ENCODE results near the gene PTPRS. TPM values are rescaled to one million over a fixed set of nuclear protein-coding genes. Genes with fewer than 3 reads are reported as not detected.

Gene PTPRS
- total and polyA plus RNA-seq, 2 donors (not counting 3 experiments of a cell fraction or from before 2014, with no cell fraction given) = 10.1 to 16.1 TPM

GRCh38 chr19:5333581-5334365, 6.8 kb downstream of the PTPRS start:
- no TSS peak for BruUV-seq (replicated peaks)

GRCh38 chr19:5332501-5332900, 8.1 kb downstream of the PTPRS start:
- TF ChIP-seq GATA2 (IDR thresholded peaks at IDR 0.05; ENCODE audit: insufficient read depth, insufficient read length, low read depth, low read length) = no peak
- TF ChIP-seq MYC (IDR thresholded peaks at IDR 0.05; ENCODE audit: low read depth, low read length) = no peak
- no peak for TF ChIP-seq POLR2A (IDR thresholded peaks at IDR 0.05; ENCODE audit: low read depth, low read length)
- TF ChIP-seq FOS (IDR thresholded peaks at IDR 0.05; ENCODE audit: borderline replicate concordance, insufficient read depth, low read length) = no peak
- no peak for TF ChIP-seq EZH2 (IDR thresholded peaks at IDR 0.05; ENCODE audit: borderline replicate concordance, low read depth, low read length, severe bottlenecking)
- no peak for TF ChIP-seq MAX (IDR thresholded peaks at IDR 0.05; ENCODE audit: insufficient read depth, insufficient read length)
- no peak for TF ChIP-seq POLR2AphosphoS5 (IDR thresholded peaks at IDR 0.05; ENCODE audit: insufficient read depth, low read depth, low read length)
- intact Hi-C loops (cut with micrococcal nuclease) = no loop called here
- POLR2A ChIA-PET = no interaction called here

More at GRCh38 chr19:5333581-5334365, 6.8 kb downstream of the PTPRS start:
- Histone ChIP-seq H3K9me3 (replicated peaks; ENCODE audit: control insufficient read depth, insufficient read depth, low read length) (no peaks in the 10 kb centered on the region), H3K27ac (ENCODE audit: insufficient read depth, low read depth, low read length) (no peak overlapping the region), H3K4me2 (ENCODE audit: insufficient read depth, low read length) (no peak overlapping the region), H2AFZ (ENCODE audit: low read depth, low read length) (no peak overlapping the region), H3K4me1 (ENCODE audit: control insufficient read depth, extremely low read depth, insufficient read depth, low read length) (no peaks in the 10 kb centered on the region), H3K79me2 (ENCODE audit: control insufficient read depth, insufficient read depth, low read length) (no peaks in the 10 kb centered on the region), H3K9ac (replicated peaks; ENCODE audit: extremely low read depth, insufficient read depth, low read length) (no peak overlapping the region), H4K20me1 (replicated peaks; ENCODE audit: control insufficient read depth, extremely low read depth, insufficient read depth, low read length) (no peaks in the 10 kb centered on the region), H3K4me3 (replicated peaks in 1 of 3; ENCODE audit: insufficient read depth in 1 of 3, low read depth in 1 of 3, low read length in 3 of 3) (no peak overlapping the region), H3K27me3 (ENCODE audit: control insufficient read depth in 2 of 2, insufficient read depth in 2 of 2, low read length in 2 of 2) (peaks cover 8 to 14% of the 10 kb centered on the region in 2 experiments), H3K36me3 (ENCODE audit: control insufficient read depth in 2 of 2, extremely low read depth in 1 of 2, insufficient read depth in 2 of 2, low read length in 2 of 2) (no peaks in the 10 kb centered on the region), H3K9me1 (replicated peaks; ENCODE audit: control insufficient read depth, extremely low read depth, insufficient read depth, low read length) (no peaks in the 10 kb centered on the region)
- dilution Hi-C loops (cut with MboI; ENCODE audit: extremely low pct_ligation_motif_present, low sequenced_read_pairs) (no loop called here), intact Hi-C loops (cut with micrococcal nuclease) (no loop called here)
- CTCF ChIA-PET = no interaction called here
- TF ChIP-seq MAX (IDR thresholded peaks at IDR 0.05; ENCODE audit: insufficient read depth, insufficient read length) (no peak), MYC (IDR thresholded peaks at IDR 0.05; ENCODE audit: low read depth, low read length) (no peak), FOS (IDR thresholded peaks at IDR 0.05; ENCODE audit: borderline replicate concordance, insufficient read depth, low read length) (no peak)
- POLR2A ChIA-PET = interaction anchor here (1.1 kb wide), 1 partner anchor 25 kb away, joined by 3 read pairs; no protein-coding TSS in a partner anchor
- FAIRE-seq (no peak), DNase-seq (ENCODE audit: low read depth, low spot score) (no peak)

More at GRCh38 chr19:5332501-5332900, 8.1 kb downstream of the PTPRS start:
- no TSS peak for BruUV-seq (replicated peaks)
- H3K79me2 ChIP-seq (ENCODE audit: control insufficient read depth, insufficient read depth, low read length) = no peaks in the 10 kb centered on the region
- no peaks in the 10 kb centered on the region for H4K20me1 ChIP-seq (replicated peaks; ENCODE audit: control insufficient read depth, extremely low read depth, insufficient read depth, low read length)
- no peaks in the 10 kb centered on the region for H3K4me1 ChIP-seq (ENCODE audit: control insufficient read depth, extremely low read depth, insufficient read depth, low read length)
- DNase-seq (ENCODE audit: low read depth, low spot score) (no peak), FAIRE-seq (no peak)
- H2AFZ ChIP-seq (ENCODE audit: low read depth, low read length) = no peak overlapping the region
- dilution Hi-C loops (cut with MboI; ENCODE audit: extremely low pct_ligation_motif_present, low sequenced_read_pairs) = no loop called here
- no peaks in the 10 kb centered on the region for H3K9me1 ChIP-seq (replicated peaks; ENCODE audit: control insufficient read depth, extremely low read depth, insufficient read depth, low read length)
- H3K36me3 ChIP-seq (ENCODE audit: control insufficient read depth in 2 of 2, extremely low read depth in 1 of 2, insufficient read depth in 2 of 2, low read length in 2 of 2) = no peaks in the 10 kb centered on the region
- CTCF ChIA-PET = no interaction called here
- H3K27ac ChIP-seq (ENCODE audit: insufficient read depth, low read depth, low read length) = no peak overlapping the region
- H3K4me3 ChIP-seq (replicated peaks in 1 of 3; ENCODE audit: insufficient read depth in 1 of 3, low read depth in 1 of 3, low read length in 3 of 3) = no peak overlapping the region
- H3K9me3 ChIP-seq (replicated peaks; ENCODE audit: control insufficient read depth, insufficient read depth, low read length) = no peaks in the 10 kb centered on the region
- H3K9ac ChIP-seq (replicated peaks; ENCODE audit: extremely low read depth, insufficient read depth, low read length) = no peak overlapping the region
- H3K27me3 ChIP-seq (ENCODE audit: control insufficient read depth in 2 of 2, insufficient read depth in 2 of 2, low read length in 2 of 2) = peaks cover 3% of the 10 kb centered on the region in 2 experiments
- H3K4me2 ChIP-seq (ENCODE audit: insufficient read depth, low read length) = no peak overlapping the region

Measured in endothelial cell of umbilical vein (primary cell).